Measurements from ENCODE around the gene NUMB. TPM values are rescaled to one million over a fixed set of nuclear protein-coding genes. Genes with fewer than 3 reads are reported as not detected.
A peak's percentile ranks its signal among the peaks of the same experiment; 100 is the strongest.

The NUMB gene
- total RNA-seq, 1 donor from 2014 or later, result 32.1 TPM

- TF ChIP-seq CTCF (IDR thresholded peaks at IDR 0.05; ENCODE audit: borderline replicate concordance), result no peak
- DNase-seq, result no peak
- no peaks in the 10 kb centered on the region for H3K36me3 ChIP-seq
- no peak overlapping the region for H3K27ac ChIP-seq (replicated peaks)
- H3K4me1 ChIP-seq, result peaks cover 43% of the 10 kb centered on the region
- intact Hi-C loops (cut with micrococcal nuclease), result no loop called here
- H3K4me3 ChIP-seq, result peak overlapping the region; percentile 70
- H3K9me3 ChIP-seq (replicated peaks), result no peaks in the 10 kb centered on the region
- peaks cover 94% of the 10 kb centered on the region for H3K27me3 ChIP-seq (ENCODE audit: low read depth)
These were observed 219.9 kb downstream of the NUMB start for GRCh38 chr14:73238424-73238852.

GRCh38 chr14:73237786-73238423 is 220.4 kb downstream of the NUMB start:
- Histone ChIP-seq H3K27ac (replicated peaks) (no peak overlapping the region), H3K27me3 (ENCODE audit: low read depth) (peaks cover 94% of the 10 kb centered on the region), H3K9me3 (replicated peaks) (no peaks in the 10 kb centered on the region), H3K36me3 (no peaks in the 10 kb centered on the region), H3K4me1 (peaks cover 43% of the 10 kb centered on the region), H3K4me3 (peak overlapping the region; percentile 70)
- no peak for TF ChIP-seq CTCF (IDR thresholded peaks at IDR 0.05; ENCODE audit: borderline replicate concordance)
- intact Hi-C loops (cut with micrococcal nuclease), result no loop called here
- no peak for DNase-seq

GRCh38 chr14:73237219-73237785 is 221.0 kb downstream of the NUMB start, which contains the start of gene PAPLN:
Gene PAPLN, plus strand, starts transcription at chr14:73237506. Its CDS starts 2,273 bp downstream, at chr14:73239779.
- DNase-seq, result no peak
- intact Hi-C loops (cut with micrococcal nuclease), result no loop called here
- H3K27ac ChIP-seq (replicated peaks), result no peak within 1 kb of the TSS
- H3K36me3 ChIP-seq, result no peaks in the 10 kb centered on the region
- peaks cover 89% of the 10 kb centered on the region for H3K27me3 ChIP-seq (ENCODE audit: low read depth)
- TF ChIP-seq CTCF (IDR thresholded peaks at IDR 0.05; ENCODE audit: borderline replicate concordance), result no peak
- H3K9me3 ChIP-seq (replicated peaks), result no peaks in the 10 kb centered on the region
- peaks cover 46% of the 10 kb centered on the region for H3K4me1 ChIP-seq
- peak within 1 kb of the TSS; percentile 70 for H3K4me3 ChIP-seq

GRCh38 chr14:73236752-73237218 is 221.6 kb downstream of the NUMB start:
- Histone ChIP-seq H3K27me3 (ENCODE audit: low read depth) (peaks cover 86% of the 10 kb centered on the region), H3K9me3 (replicated peaks) (no peaks in the 10 kb centered on the region), H3K36me3 (no peaks in the 10 kb centered on the region), H3K4me1 (peaks cover 50% of the 10 kb centered on the region), H3K27ac (replicated peaks) (no peak overlapping the region), H3K4me3 (peak overlapping the region; percentile 70)
- intact Hi-C loops (cut with micrococcal nuclease), result no loop called here
- DNase-seq, result no peak
- TF ChIP-seq CTCF (IDR thresholded peaks at IDR 0.05; ENCODE audit: borderline replicate concordance), result no peak

GRCh38 chr14:73236157-73236556 is 222.2 kb downstream of the NUMB start:
- Histone ChIP-seq H3K4me1 (peaks cover 50% of the 10 kb centered on the region), H3K4me3 (no peak overlapping the region), H3K36me3 (no peaks in the 10 kb centered on the region), H3K9me3 (replicated peaks) (no peaks in the 10 kb centered on the region), H3K27me3 (ENCODE audit: low read depth) (peaks cover 79% of the 10 kb centered on the region), H3K27ac (replicated peaks) (no peak overlapping the region)
- no peak for TF ChIP-seq CTCF (IDR thresholded peaks at IDR 0.05; ENCODE audit: borderline replicate concordance)
- DNase-seq, result no peak
- intact Hi-C loops (cut with micrococcal nuclease), result no loop called here

Data from left ventricle myocardium inferior (tissue), 1 donor.